Body of pancreas (tissue), 4 donors: ENCODE results near the gene DOCK9. TPM values are rescaled to one million over a fixed set of nuclear protein-coding genes. Genes with fewer than 3 reads are reported as not detected.

Experiments used
- ATAC-seq: fragments of 150-250 bp; one replicate; pipeline ENCODE4 v1.9.1; 2016
- DNase-seq, 4 donors: peaks; one replicate each; pipeline ENCODE4 v3.0.0-alpha.2; 2019
- H3K27ac ChIP-seq, 4 donors: fragments of 200-600 bp; sonication (generic); 1 replicate in 3 of 4; 2 replicates in 1 of 4; pipeline versions ENCODE4 v1.5.1 to v1.6.1; 2016 to 2019; ENCODE audit warnings: mild to moderate bottlenecking in 1 of 4, mixed read lengths in 1 of 4, moderate library complexity in 1 of 4
- H3K27me3 ChIP-seq, 2 donors: fragments of 200-600 bp; sonication (generic); one replicate each; pipeline ENCODE4 v1.6.0; 2016; ENCODE audit warnings: mild to moderate bottlenecking in 1 of 2
- H3K36me3 ChIP-seq, 2 donors: fragments of 200-600 bp; sonication (generic); replicated peaks in 1 of 2; 2 replicates each; pipeline ENCODE4 v1.5.1; 2016; ENCODE audit warnings: low read depth in 2 of 2; ENCODE audit not compliant: insufficient read depth in 1 of 2
- H3K4me1 ChIP-seq: fragments of 200-600 bp; sonication (generic); one replicate; pipeline ENCODE4 v1.6.0; 2016
- H3K4me3 ChIP-seq, 2 donors: fragments of 200-600 bp; sonication (generic); 1 replicate in 1 of 2; 2 replicates in 1 of 2; pipeline ENCODE4 v1.5.1; 2016 to 2019
- H3K9me3 ChIP-seq, 3 donors: fragments of 200-600 bp; sonication (generic); 1 replicate in 2 of 3; 2 replicates in 1 of 3; pipeline ENCODE4 v1.5.1; 2016
- POLR2A ChIP-seq, 3 donors: fragments of 450-650 bp; IDR thresholded peaks; one replicate each; pipeline ENCODE4 v1.6.1; 2016; ENCODE audit warnings: antibody characterized with exemption in 3 of 3, mild to moderate bottlenecking in 2 of 3
- WGBS, 2 donors: methylation state at CpG; one replicate each; pipeline ENCODE4 v1.1.5; 2017; 5-methylcytosine and 5-hydroxymethylcytosine counted together
- intact Hi-C: fragments of 100-400 bp; cut with DNase I; formaldehyde crosslinking; loops from one replicate; pipeline ENCODE4 v1.15.1; 2023
- total RNA-seq, 2 donors: library from RNA; depleted of rRNA; stranded (reverse); fragments of >200 nt; gene quantifications; one replicate each; pipeline ENCODE4 v1.1.0, GENCODE V29; 2016
- TF ChIP-seq, protein P1 (sequence below), 7 experiments: fragments of 450-650 bp in 4 of 7; fragments of 200-600 bp in 3 of 7; sonication (generic) in 3 of 7; IDR thresholded peaks; one replicate each; pipeline ENCODE4 v1.5.1; 2016 to 2019; ENCODE audit warnings: antibody characterized with exemption in 7 of 7

Gene DOCK9
- total RNA-seq, 2 donors from 2014 or later: 35.3 to 73.5 TPM

DNA sequence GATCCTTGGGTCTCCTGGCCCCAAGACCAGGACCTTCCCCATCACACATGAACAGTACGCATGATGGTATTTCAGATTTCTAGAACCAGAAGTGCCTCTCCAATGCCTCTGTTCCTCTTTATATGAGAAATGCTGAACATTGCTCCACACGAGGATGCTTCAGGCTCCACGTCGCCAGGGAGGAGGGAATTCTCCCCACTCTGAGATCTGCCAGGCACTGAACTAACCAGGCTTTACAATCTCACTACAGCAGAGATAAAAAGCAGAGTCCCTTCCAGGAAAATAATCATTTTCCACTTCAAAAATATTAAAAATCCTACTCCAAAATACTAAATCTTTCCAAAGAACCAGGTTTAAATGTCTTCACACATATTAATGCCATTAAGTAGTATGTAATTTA lies 10.4 kb downstream of the DOCK9 start:
- 69 to 76% methylated on average over 4 of the region's 4 CpGs for WGBS, 2 donors
- intact Hi-C loops: no loop called here
- TF ChIP-seq, protein P1, sequence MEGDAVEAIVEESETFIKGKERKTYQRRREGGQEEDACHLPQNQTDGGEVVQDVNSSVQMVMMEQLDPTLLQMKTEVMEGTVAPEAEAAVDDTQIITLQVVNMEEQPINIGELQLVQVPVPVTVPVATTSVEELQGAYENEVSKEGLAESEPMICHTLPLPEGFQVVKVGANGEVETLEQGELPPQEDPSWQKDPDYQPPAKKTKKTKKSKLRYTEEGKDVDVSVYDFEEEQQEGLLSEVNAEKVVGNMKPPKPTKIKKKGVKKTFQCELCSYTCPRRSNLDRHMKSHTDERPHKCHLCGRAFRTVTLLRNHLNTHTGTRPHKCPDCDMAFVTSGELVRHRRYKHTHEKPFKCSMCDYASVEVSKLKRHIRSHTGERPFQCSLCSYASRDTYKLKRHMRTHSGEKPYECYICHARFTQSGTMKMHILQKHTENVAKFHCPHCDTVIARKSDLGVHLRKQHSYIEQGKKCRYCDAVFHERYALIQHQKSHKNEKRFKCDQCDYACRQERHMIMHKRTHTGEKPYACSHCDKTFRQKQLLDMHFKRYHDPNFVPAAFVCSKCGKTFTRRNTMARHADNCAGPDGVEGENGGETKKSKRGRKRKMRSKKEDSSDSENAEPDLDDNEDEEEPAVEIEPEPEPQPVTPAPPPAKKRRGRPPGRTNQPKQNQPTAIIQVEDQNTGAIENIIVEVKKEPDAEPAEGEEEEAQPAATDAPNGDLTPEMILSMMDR (IDR thresholded peaks at IDR 0.05): no peak
- no peak for TF ChIP-seq POLR2A (IDR thresholded peaks at IDR 0.05)
- no peaks in the 10 kb centered on the region for H3K36me3 ChIP-seq
- H3K27ac ChIP-seq: no peak overlapping the region
- H3K4me3 ChIP-seq: no peak overlapping the region
- DNase-seq (no peak), ATAC-seq (no peak)
- H3K4me1 ChIP-seq: peaks cover 6% of the 10 kb centered on the region
- H3K9me3 ChIP-seq: no peaks in the 10 kb centered on the region
- no peaks in the 10 kb centered on the region for H3K27me3 ChIP-seq

DNA sequence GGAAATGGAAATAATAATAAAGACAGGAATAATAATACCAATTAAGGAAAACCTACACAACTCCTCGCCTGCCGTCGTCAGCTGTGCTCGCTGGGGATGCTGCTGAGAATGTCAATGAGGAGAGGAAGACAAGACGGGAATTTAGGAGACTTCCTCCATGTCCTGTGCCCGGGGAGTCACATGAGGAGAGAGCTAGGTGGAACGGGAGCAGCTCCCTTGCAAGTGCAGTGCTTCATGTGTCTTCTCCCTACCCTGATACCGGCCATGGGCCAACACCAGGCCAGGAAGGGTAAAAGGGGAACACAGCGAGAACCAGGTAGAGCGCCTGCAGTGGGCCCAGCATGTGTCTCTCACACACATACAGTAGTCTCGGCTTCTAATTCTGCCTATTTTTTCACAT lies 11.8 kb downstream of the DOCK9 start:
- Histone ChIP-seq H3K4me3 (no peak overlapping the region), H3K27ac (no peak overlapping the region), H3K36me3 (no peaks in the 10 kb centered on the region), H3K27me3 (no peaks in the 10 kb centered on the region), H3K9me3 (no peaks in the 10 kb centered on the region), H3K4me1 (peaks cover 6% of the 10 kb centered on the region)
- 88 to 94% methylated on average over 11 of the region's 11 CpGs for WGBS, 2 donors
- no peak for TF ChIP-seq POLR2A (IDR thresholded peaks at IDR 0.05)
- TF ChIP-seq, protein P1 (IDR thresholded peaks at IDR 0.05): no peak
- no peak for DNase-seq
- no peak for ATAC-seq
- intact Hi-C loops: no loop called here

DNA sequence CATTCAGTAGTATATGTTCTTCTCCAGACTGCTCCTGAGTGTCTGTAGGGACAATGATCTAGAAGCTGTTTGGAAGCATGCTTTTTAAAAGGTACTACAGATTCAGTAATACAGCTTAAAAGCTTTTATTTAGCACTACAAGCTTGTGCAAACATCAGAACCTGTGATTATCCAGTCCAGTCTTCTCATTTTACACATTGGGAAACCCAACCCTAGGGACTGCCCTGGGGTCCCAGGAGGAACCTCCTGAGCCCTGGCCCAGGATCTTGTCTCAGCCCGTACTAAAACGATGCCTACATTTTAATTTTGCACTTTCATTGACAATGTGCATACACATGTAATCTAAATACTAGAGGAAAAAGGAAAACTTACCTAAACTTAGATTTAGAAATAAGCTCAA lies 12.5 kb downstream of the DOCK9 start:
- 80 to 82% methylated on average over 2 of the region's 2 CpGs for WGBS, 2 donors
- DNase-seq (no peak), ATAC-seq (no peak)
- TF ChIP-seq, protein P1 (IDR thresholded peaks at IDR 0.05): no peak
- no peak for TF ChIP-seq POLR2A (IDR thresholded peaks at IDR 0.05)
- H3K27me3 ChIP-seq: no peaks in the 10 kb centered on the region
- no peak overlapping the region for H3K27ac ChIP-seq
- no peak overlapping the region for H3K4me3 ChIP-seq
- peaks cover 6% of the 10 kb centered on the region for H3K4me1 ChIP-seq
- no peaks in the 10 kb centered on the region for H3K36me3 ChIP-seq
- intact Hi-C loops: no loop called here
- H3K9me3 ChIP-seq: no peaks in the 10 kb centered on the region

DNA sequence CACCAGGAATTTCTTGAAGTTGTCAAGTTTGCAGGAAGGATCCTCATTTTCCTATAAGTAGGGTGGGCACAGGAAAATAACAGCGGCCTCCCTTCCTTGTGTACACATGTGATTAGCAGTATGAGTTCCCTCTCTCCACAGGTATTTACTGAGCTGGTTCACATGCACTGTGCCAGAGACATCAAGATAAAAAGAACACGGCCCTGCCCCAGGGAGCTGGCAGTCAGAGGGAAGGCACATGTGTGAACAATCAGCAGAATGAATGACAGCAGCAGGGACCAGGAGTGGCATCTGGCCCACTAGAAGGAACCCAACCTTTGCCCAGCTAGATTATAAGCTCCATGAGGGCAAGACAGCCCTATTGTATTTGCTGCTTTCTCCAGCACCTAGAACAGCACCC lies 13.9 kb downstream of the DOCK9 start:
- intact Hi-C loops: no loop called here
- H3K4me1 ChIP-seq: peaks cover 6% of the 10 kb centered on the region
- no peak for ATAC-seq
- no peaks in the 10 kb centered on the region for H3K27me3 ChIP-seq
- peak in 1 of 4 donors; percentile 17 for DNase-seq
- no peaks in the 10 kb centered on the region for H3K9me3 ChIP-seq
- no peak overlapping the region for H3K27ac ChIP-seq
- TF ChIP-seq POLR2A (IDR thresholded peaks at IDR 0.05): no peak
- TF ChIP-seq, protein P1 (IDR thresholded peaks at IDR 0.05): no peak
- no peak overlapping the region for H3K4me3 ChIP-seq
- WGBS, 2 donors: 26 to 46% methylated on average over 2 of the region's 2 CpGs
- no peaks in the 10 kb centered on the region for H3K36me3 ChIP-seq

DNA sequence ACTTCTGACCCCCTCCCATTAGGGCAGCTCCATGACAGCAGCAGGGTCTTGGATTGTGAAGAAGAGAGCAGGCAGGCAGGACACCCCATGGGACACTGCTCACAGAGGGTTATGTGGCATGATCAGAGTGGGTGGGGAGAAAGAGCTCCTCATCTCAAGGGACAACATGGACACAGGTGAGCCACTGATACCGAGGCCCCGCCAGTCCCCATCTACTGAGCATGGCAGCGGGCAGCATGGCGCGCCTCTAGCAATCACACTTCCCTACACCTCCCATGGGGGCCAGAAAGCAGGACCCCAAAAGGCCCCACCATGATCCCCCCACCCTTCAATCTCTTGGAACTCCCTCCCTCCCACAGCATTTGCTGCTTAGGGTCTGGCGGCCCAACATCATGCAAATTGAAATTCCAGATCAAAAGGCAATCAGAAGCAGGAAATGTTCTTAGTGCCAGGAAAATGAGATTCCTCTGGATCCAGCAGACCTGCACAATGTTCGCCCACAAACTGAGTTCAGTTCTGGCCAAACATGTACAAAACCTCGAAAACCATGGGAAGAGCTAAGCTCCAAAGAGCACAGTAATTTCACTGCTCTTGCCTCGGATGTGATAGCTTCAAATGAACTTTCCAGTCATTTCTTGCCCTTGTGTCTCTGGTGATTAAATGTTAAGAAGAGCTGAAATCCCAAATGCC lies 14.8 kb downstream of the DOCK9 start:
- 92 to 95% methylated on average over 8 to 9 of the region's 9 CpGs for WGBS, 2 donors
- Histone ChIP-seq H3K9me3 (no peaks in the 10 kb centered on the region), H3K4me1 (peaks cover 6% of the 10 kb centered on the region), H3K27ac (no peak overlapping the region), H3K4me3 (no peak overlapping the region), H3K36me3 (no peaks in the 10 kb centered on the region), H3K27me3 (no peaks in the 10 kb centered on the region)
- ATAC-seq: no peak
- TF ChIP-seq, protein P1 (IDR thresholded peaks at IDR 0.05): no peak
- no peak for TF ChIP-seq POLR2A (IDR thresholded peaks at IDR 0.05)
- DNase-seq: no peak
- intact Hi-C loops: no loop called here
